NCI-H2171 (cell line): ENCODE measurements around the gene DDAH1.

Experiments
- DNase-seq: peaks from one replicate; lab custom pipeline; 2025; lab: John Stamatoyannopoulos, UW

The DDAH1 gene

GRCh38 chr1:85328713-85329397 is 136.1 kb downstream of the DDAH1 start:
- no peak for DNase-seq

GRCh38 chr1:85327759-85328158 is 137.2 kb downstream of the DDAH1 start:
- DNase-seq: no peak

GRCh38 chr1:85326851-85327250 is 138.1 kb downstream of the DDAH1 start:
- no peak for DNase-seq

- DNase-seq: no peak
Measured at GRCh38 chr1:85326336-85326735, 138.6 kb downstream of the DDAH1 start.

GRCh38 chr1:85325920-85326319 is 139.0 kb downstream of the DDAH1 start:
- DNase-seq: no peak

GRCh38 chr1:85323770-85324169 is 141.2 kb downstream of the DDAH1 start:
- no peak for DNase-seq

GRCh38 chr1:85322655-85323054 is 142.3 kb downstream of the DDAH1 start:
- no peak for DNase-seq

GRCh38 chr1:85321237-85321964 is 143.6 kb downstream of the DDAH1 start:
- peak; percentile 70 for DNase-seq

GRCh38 chr1:85320371-85321131 is 144.4 kb downstream of the DDAH1 start:
- DNase-seq: peak; percentile 26

- DNase-seq: no peak
Measured at GRCh38 chr1:85319931-85320330, 145.0 kb downstream of the DDAH1 start.

- DNase-seq: no peak
Measured at GRCh38 chr1:85319491-85319890, 145.5 kb downstream of the DDAH1 start.

GRCh38 chr1:85318217-85318616 is 146.7 kb downstream of the DDAH1 start:
- no peak for DNase-seq

GRCh38 chr1:85317560-85317959 is 147.4 kb downstream of the DDAH1 start:
- no peak for DNase-seq

GRCh38 chr1:85316321-85316720 is 148.6 kb downstream of the DDAH1 start:
- DNase-seq: no peak

GRCh38 chr1:85315789-85316188 is 149.2 kb downstream of the DDAH1 start:
- DNase-seq: no peak

GRCh38 chr1:85314726-85315125 is 150.2 kb downstream of the DDAH1 start:
- no peak for DNase-seq

GRCh38 chr1:85313888-85314696 is 150.9 kb downstream of the DDAH1 start:
- no peak for DNase-seq

- DNase-seq: peak; percentile 33
Measured at GRCh38 chr1:85311818-85312217, 153.1 kb downstream of the DDAH1 start.

GRCh38 chr1:85308833-85309350 is 156.1 kb downstream of the DDAH1 start:
- DNase-seq: no peak

GRCh38 chr1:85307987-85308832 is 156.7 kb downstream of the DDAH1 start:
- DNase-seq: peak; percentile 82

GRCh38 chr1:85306236-85306635 is 158.7 kb downstream of the DDAH1 start:
- DNase-seq: no peak
